ENCODE results near the gene CHD6.

Gene CHD6

DNA sequence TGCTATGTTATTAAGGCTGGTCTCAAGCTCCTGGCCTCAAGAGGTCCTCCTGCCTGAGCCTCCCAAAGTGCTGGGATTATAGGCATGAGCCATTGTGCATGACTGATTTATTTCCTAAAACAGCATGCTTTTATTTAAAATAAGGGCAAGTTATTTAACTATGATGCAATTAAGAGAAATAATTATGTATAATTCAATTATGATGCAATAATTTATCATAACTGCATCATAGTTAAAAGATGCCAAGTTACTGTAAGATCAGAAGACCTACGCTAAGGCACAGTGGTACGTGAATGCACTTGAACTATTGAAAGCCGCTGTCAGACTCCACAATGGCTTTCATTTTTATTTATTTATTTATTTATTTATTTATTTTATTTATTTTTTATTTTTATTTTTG, 227.3 kb downstream of the CHD6 start:
- no peak for DNase-seq

DNA sequence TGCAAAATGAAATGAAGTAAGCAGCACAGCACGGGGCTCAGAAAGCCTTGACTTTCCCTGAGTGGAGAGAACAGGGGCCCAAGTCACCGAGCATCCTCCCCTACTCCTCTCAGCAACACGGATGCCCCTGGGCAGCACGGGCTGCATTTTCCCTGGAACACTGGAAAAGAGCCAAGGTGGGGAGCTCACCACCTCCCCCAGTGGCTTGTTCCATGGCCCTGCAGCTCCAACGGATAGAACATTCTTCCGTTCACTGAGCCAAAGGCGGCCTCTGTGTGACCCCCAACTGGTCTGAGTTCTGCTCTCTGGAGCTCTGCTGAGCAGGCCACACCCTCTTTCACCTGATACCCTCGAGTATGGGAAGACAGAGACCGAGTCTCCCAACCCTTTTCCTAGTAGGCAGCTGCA, 230.7 kb downstream of the CHD6 start:
- DNase-seq, result peak; percentile 75

DNA sequence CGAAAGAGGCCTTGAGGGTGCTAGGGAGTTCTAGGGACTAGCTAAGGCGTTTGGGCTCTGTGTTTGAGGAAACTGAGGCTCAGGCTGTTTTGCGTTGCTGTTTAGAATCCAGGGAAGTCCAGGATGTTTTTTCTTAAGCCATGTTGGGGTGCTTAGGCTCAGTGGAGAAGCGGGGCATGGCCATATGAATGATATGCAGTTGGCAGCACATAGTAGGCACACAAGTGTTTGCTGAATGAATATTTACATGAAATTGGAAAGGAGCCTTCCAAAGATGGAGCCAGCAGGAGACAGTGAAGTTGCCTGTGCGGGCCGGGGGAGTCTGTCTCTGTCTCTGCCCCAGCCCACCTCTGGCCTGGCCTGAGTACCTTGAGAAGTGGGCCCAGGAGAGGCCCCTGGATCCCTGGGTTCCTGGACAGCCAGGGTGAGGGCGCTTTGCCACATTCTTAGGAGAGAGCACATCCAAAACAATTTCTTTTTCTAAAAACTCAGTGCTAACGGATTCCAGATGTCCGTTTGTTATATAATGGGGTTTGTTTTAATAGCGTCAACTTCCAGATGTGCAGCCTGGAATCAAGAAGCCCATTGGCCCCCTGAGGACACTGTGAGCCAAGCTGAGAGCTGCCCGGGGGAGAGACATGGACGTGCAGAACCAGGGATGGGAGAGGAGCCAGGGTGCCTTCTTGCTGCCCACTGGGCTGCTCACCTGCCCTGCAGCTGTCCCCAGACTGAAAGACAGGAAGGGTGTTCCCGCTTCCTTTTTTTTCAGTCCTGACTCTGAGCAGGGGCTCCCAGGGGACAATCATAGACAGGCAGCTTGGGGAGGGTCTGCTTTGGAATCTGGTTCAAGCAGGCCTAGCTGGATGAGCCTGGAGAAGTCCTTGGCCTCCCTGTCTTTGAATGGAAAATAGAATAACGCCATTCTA, 231.4 kb downstream of the CHD6 start:
- DNase-seq, result peak; percentile 84

DNA sequence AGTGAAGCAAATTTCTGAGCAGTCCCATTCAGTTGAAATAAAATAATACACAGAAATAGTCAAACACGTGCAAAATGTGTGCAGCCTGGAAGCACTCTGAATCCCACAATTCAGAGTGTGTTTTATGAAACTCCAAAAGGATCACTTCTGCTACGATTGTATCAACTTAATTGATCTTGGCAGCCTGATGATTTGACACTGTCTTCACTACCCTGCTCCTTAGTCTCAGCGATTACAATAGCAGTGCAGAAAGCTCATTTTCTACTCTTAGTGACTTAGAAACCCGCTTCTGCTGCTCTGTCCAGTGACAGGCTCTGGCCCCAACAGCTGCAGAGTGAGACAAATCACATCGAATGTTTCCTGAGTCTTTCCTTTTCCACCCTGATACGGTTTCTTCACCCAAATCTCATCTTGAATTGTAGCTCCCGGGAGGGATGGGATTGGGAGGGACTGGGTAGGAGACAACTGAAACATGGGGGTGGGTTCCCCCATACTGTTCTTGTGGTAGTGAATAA, 235.3 kb downstream of the CHD6 start:
- peak; percentile 63 for DNase-seq

DNA sequence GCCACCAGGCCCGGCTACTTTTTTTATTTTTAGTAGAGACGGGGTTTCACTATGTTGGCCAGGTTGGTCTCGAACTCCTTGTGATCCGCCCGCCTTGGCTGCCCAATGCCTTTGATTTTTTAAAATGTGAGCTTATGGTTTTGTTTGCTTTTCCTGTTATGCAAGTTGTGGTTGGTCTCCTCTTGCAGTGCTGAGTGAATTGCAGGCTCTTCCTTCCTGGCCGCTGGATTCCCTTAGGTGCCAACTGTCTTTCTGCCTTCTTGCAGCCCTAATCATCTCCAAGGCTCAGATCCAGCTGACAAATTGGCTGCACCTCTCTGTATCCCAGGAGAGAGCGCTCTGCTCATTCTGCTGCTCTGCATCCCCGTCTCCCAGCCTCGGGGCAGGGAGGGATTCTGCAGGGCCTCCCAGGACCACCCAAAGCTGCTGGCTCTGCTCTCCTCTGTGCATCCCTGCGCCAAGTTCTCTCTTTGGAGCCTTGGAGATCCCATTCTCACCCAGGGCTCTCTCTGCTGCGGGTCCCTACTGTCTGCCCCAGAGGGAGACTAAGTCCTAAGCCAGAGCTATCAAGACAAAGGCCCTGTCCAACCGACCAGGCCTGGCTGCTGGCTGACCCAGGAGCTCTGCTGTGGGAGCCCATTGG, 237.5 kb downstream of the CHD6 start:
- DNase-seq, result peak; percentile 27

DNA sequence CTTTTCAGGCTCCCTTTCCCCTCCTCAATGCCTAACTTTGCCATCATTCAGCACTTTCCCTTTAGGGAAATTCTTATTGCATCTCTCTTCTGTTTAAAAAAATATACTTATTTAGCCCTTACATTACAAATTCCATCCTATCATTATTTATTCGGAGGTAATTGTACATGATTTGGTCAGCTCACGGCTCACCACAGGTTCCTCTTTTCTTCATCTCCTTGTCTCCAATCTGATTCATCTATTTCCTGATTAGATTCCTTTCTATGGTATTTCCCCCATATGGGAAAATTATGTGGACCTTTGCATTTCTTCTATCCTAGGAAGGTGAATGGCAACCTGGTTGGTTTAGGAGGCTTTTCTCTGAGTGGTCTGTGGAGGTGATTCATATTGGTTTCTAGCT, 238.6 kb downstream of the CHD6 start:
- no peak for DNase-seq

DNA sequence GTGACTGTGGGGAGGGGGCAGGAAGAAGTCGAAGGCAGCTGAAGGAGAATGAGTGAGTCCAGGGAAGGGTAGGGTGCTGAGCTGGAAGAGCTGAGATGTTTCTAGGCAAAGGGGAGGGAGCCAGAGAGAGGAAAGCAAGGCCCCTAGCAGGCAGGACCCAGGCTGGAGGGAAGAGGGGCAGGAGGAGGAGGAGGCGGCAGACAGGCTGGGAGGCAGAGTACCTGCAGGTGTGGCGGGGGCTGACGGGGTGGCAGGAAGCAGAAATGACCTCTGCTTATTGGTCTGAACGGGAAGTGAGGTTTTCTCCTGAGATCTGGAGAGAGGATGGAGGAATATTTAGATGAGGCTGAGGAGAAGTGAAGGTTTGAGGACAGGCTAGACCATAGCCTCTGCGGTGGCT, 240.9 kb downstream of the CHD6 start:
- no peak for DNase-seq

DNA sequence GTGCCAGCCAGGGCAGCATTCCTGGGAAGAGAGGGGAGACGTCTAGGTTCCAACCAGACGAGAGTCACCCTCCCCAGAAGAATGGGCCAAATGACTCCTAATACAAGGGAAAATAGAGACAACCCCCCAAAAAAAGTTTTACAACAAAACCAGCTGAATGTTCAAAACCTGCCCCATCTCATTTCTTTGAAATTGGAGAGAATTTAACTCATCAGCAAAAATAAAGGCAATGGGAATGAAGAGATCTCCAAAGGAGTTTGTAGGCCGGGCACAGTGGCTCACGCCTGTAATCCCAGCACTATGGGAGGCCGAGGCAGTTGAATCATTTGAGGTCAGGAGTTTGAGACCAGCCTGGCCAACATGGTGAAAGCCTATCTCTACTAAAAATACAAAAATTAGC, 241.8 kb downstream of the CHD6 start:
- DNase-seq, result no peak

DNA sequence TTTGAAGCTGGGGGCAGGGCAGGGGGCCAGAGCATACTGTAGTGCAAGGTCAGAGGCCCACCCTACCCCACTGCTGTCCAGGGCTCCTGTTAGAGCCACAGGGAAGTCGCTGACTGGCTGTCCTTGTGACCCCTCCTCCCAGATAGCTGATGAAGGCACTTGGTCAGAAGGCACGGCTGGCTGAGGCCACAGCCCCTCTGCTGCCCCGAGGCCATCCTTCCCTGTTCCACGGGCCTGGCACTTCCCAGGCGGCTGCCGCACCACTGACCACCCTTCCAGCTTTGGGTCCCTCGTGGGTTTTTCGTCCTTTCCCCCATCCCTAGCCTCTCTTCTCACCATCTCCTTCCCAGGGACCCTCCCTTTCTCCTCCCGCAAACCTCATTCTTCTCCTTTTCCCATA, 242.3 kb downstream of the CHD6 start:
- DNase-seq, result no peak

DNA sequence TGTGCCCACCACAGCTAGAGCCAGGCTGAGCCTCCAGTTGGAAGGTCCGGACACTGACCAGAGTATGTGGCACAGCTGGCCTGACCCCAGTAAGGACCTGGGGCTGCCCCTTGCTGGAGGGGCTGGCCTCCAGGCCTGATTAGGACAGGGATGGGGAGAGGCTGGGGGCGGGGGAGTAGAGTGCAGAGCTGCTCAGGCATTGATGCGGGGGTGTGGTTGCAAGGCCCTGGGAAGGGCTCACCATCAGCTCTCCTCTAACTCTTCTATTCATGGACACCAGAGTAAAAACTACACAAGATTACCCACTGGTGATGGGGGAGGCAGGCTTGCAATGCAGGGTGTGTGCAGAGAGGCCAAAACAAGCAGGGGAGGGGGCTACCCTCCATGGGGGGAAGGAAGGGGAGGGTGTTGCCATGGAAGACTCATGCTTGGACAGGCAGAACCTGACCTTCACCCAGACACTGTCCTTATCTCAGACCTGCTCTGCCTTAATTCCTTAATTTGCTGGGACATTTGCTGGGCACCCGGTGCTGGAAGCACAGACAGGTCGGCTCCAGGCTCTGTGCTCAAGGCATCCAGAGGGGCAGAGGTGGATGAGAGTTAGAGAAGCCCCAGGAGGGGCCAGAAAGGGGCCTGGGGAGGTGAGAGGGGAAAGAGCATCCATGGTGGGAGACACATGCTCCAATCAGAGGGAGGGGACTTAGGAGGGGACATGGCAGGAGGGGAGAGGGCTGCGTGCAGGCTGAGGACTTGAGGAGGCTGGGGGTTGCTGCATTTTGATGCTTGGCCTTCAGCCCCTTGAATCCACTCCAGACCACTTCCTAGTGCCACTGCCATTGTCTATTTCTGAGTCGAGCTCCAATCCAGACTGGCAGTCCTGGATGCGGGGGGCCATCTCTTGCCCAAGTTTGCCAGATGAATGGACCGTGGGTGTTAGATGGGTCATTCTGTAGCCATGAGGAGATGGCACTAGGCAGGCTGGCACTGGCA, 244.0 kb downstream of the CHD6 start:
- no peak for DNase-seq

DNA sequence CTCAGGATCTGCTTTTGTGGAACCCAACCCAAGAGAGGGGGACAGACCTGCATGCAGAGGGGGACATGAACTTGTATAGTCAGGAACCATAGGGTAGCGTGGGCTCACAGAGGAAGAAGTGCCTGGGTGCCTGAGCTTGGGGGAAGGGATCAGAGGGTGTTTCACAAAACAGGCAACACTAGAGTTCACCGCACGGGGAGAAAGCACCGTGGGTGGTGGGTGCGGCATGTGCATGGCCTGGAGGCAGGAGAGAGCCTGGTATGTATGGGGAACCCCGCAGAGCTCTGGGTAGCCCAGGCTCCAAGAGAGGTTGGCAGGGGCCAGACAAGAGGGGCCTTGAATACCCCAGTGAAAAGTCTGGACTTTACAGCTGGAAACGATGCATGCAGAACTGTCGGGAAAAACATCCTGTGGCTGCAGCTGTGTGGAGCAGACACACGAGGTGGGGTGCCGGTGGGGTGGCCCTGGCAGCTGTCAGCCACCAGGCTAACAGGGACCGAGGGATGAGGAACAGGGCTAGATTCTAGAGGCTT, 244.9 kb downstream of the CHD6 start:
- no peak for DNase-seq

DNA sequence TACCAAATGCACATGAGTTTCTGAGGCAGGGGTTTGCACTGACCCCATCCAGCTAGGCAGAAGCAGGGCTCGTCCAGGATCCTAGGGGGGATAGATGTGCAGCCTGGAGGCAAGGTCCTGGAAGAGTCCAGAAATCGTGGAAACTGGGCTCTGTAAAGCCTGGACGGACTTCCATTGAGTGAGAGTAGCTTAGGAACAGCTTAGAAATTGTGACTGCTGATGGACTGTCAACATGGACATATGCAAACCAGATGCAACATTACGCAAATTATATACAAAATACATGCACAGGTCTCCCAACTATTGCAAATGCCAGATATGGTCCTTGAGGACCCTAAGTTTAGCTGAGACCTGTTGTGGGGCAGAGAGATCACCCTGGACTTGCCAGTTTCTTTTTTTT, 246.8 kb downstream of the CHD6 start:
- DNase-seq, result no peak

DNA sequence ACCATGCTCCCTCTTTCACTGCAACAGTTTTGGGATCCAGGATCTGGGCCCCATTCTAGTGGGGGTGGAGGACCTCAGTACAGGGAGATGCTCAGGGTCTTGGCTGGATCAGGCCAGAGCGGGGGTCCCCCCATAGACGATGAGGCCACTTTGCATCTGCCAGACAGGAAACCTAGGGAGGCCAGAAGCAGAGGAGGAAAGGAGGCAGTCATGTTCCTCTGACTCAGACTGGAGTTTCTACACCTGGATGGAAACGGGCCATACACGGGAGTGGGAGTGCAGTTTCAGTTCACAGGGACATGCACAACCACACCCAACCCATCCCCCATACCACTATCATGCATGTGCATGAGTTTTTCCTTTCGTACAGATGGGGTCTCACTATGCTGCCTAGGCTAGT, 248.0 kb downstream of the CHD6 start:
- no peak for DNase-seq

DNA sequence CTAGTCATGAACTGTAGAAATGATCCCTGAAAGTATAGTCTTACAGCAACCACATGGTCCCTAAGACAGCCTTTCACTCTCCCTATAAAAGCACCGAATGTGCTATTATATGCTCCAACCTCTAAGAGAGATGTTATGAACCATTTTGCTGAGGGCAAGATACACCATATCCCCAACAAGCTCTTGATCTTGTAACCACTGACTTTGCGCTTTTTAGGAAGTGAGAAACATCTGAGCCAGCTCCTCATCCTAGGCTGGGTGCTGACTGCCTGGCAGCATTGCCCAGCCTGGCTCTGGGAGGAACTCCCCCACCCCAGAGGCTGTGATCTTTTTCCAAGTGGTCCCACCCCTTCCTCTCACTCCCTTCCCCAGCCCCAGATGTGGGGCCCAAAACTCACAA, 248.5 kb downstream of the CHD6 start:
- DNase-seq, result no peak

DNA sequence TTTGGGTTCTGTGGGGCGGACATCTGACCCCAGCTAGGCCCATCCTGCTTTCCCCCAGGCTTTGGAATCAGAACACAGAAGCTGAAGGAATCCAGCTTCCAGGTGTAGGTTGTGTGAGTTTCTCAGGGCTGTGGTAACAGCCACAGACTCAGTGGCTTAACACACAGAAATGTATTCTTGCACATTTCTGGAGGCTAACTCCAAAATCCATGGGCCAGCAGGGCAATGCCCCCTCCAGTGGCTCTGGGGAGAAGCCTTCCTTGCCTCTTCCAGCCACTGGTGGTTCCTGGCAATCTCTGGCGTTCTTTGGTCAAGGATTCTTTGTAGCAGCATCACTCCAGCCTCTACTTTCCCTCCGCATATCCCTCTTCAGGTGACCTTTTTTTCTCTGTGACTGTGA, 250.2 kb downstream of the CHD6 start:
- no peak for DNase-seq

DNA sequence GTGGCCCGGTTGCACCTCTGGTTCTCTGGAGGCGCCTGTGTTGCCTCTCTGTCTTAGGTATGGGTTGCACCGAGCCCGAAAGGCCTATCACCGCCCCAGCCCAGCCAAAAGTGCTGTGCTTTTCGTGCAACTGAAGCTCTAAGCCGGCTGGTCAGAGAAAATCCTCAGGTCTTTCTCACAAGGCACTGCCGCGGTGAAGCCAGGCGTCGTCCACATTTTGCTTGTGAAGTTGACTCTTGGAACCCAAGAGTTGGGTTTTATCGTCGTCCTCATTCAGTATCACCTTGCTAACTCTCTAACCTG, 250.8 kb downstream of the CHD6 start:
- DNase-seq, result no peak

DNA sequence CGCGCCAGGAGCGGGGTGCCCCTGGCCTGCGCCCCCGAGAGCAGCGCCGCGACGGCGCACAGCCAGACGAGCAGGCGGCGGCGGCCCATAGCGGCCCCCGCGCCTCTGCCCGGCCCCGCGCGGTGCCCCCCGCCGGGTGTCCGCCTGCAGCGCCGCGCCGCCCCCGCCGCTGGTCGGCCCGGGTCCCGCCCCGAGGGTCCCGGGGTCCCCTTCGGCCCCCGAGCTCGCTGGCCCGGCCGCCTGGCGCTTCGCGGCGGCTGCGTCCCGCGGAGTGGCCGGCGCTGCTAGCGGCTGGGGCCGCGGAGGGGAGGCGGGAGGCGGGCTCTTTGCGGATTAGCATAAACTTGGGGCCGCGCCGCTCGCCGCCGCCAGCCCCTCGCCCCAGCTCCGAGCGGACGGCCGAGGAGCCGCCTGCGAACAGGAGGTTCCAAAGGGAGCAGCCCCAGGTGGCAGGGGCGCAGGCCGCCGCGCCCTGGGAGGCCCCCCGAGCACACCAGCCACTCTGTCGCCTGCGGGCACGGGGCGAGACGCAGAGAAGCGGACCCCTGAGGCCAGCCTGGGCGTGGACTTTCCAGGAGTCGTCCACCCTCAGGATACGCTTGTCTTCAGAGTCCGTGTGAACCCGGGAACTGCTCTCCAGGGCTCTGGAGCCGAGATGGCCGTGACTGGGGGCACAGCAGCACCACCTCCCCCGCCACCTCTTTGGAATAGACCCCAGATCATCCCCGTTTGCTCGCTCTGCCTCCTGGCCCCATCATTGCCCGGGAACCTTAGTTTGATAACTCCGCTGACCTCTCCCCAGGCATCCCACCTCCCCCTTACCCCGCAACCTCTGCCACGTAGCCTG, 251.4 kb downstream of the CHD6 start, which contains the start of gene EMILIN3:
Gene EMILIN3, minus strand, starts transcription at position 273 of the 847 bp plus-strand sequence. Its CDS starts 184 bp downstream, at position 89.
- DNase-seq, result peak; percentile 83

DNA sequence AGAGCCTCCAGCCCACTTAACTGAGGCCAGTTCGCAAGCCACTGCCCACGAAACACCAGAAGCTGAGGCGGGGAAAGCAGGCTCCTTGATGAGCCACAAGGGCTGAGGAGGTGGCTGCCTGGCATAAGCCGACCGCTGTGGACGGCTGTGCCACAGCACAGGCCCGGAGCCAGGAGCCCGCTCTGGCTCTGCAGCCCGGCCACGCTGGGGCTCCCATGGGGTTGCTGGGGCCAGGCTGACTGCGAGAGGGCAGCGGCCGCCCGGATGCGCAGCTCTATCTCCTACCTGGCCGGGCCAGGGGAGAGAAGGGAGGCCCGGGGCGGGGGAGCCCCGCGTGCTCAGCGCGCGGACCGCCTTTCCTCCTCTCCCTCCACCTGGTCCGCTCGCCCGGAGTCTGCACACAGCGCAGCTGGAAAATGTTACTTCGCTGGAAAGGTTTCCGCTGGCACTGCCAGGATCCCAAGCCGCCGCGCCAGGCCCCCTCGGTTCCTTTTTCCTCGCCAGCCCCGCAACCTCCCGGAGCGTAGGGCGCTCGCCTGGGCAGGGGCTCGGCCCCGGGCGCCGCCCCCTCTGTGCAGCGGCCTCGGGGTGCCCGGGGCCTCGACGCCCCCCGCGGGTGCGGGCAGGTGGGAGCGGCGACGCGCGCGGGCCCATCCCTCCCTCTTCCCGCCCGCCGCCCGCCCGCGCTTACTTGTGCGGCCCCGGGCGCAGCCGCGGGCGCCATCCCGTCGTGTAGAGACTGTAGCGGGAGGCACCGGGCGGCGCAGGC, 252.2 kb downstream of the CHD6 start:
- DNase-seq, result peak; percentile 70

DNA sequence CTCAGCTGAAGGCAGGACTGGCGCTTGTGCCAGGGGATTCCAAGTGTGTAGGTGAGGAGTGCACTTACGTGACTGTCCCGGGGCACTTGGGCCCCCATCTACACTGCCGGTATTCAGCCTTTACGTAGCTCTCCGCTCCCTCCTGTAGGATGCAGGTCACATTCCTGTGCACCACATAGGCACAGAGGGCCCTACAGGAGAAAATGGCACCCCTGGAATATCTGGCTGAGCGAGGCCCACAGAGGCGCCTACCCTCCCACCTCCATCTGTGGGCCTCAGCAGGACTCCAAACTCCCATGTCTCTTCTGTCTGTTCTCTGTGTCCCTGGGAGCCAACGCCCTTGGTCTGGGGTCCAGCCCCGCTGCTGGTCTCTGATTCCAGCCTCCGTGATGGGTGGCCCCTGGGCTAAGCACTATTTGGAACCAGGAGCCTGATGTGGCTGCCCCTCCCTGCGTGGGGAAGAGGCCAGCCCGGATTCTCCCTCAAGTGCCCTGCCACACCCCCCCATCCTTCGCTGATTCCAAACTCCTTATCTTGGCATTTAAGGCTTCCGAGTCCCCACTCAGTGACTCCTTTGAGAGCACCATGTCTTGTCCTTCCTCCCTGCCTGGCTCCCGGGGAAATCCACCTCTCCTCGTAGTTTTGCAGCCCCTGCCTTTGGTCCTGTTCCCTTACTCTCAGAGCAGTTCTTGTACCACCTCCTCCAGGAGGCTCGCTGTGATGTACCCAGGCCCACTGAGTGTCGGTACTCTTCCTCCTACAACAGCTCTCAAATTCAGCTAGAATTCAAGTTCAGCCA, 253.0 kb downstream of the CHD6 start:
- no peak for DNase-seq

DNA sequence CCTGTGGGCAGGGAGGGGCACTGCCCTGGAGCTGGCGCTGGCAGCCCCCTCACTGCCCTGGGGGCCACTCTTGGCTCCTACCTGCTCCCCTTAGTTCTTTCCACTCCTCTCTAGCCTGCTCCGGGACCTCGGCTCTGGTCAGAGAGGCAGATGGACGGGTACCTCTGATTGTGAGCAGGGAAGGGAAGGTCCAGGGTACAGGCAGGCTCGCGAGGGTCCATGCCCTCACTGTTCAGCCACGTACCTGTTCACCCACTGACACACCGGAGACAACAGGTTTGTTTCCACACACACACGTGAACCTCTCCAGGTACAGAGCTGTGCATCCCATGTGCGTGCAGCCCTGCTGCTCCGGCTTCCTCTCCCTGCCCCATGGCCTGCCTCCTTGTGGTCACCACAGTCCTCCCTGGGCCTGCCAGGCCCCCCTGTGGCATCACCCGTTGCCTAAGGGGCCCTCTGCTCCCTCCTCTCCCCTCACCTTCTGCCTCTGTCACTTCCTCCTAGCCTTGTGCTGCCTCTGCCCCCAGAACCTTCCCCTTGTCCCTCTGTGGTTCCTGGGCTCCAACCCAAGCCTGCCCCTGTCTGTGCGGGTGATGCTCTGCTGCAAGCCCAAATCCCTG, 253.8 kb downstream of the CHD6 start:
- DNase-seq, result no peak
